DND-41 (cell line): ENCODE results near the gene CERS5.

Experiments used
- CTCF ChIP-seq: IDR thresholded peaks from 2 replicates; pipeline ENCODE4 v1.5.1; 2012; ENCODE audit warnings: borderline replicate concordance, low read length, moderate library complexity, mild to moderate bottlenecking; ENCODE audit not compliant: poor library complexity, severe bottlenecking; ENCODE audit errors: extremely low read depth
- EZH2 ChIP-seq: IDR thresholded peaks from 3 replicates; pipeline ENCODE4 v1.6.1; 2012; ENCODE audit warnings: borderline replicate concordance, low read depth, mild to moderate bottlenecking, moderate library complexity, low read length, inconsistent platforms; ENCODE audit not compliant: severe bottlenecking

GRCh38 chr12:50123203-50123602 lies 44.0 kb downstream of the CERS5 start:
- TF ChIP-seq EZH2 (no peak), CTCF (no peak)
